HL-60 (cell line): ENCODE data around the gene HCN2.

ENCODE experiments used
- TF ChIP-seq, protein P1 (sequence below): IDR thresholded peaks from one replicate; pipeline ENCODE4 v1.5.1; 2011; ENCODE audit warnings: low read length, control low read depth, inconsistent platforms; ENCODE audit not compliant: insufficient read depth
- TF ChIP-seq, protein P2 (sequence below): IDR thresholded peaks from 2 replicates; pipeline ENCODE4 v1.6.1; 2012; ENCODE audit warnings: low read depth; ENCODE audit not compliant: insufficient replicate concordance

DNA sequence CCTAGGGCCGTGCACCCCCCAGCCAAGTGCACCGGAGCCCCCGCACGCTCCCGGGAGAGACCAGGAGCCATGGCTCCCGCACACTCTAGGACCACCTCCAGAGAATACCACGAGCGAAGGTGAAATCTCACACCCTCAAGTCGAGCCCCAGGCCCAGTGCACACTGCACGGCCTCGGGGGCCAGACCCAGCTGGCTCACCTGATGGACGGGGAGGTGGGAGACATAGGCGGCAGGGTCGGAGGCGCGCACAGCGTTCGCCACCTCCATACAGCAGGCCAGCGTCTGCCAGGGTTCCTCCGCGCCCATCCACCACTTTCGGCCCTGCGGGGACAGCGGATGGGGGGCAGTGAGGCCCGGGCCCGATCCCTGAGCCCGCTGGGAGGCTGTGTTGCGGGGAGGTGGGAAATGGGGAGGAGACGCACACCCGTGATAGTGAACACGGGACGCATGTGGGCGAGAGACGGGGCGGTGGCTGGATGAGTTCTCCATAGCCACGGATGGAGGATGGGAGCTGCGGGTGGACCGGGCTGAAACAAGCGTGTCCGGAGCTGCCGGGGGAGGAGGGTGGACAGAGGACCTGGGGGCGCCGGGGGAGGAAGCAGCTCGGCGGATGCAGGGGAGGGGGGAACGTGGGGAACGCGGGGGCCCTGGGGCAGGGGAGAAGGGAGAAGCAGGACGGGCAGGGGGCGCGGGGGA is 30.6 kb downstream of the HCN2 start:
- TF ChIP-seq, protein P1, sequence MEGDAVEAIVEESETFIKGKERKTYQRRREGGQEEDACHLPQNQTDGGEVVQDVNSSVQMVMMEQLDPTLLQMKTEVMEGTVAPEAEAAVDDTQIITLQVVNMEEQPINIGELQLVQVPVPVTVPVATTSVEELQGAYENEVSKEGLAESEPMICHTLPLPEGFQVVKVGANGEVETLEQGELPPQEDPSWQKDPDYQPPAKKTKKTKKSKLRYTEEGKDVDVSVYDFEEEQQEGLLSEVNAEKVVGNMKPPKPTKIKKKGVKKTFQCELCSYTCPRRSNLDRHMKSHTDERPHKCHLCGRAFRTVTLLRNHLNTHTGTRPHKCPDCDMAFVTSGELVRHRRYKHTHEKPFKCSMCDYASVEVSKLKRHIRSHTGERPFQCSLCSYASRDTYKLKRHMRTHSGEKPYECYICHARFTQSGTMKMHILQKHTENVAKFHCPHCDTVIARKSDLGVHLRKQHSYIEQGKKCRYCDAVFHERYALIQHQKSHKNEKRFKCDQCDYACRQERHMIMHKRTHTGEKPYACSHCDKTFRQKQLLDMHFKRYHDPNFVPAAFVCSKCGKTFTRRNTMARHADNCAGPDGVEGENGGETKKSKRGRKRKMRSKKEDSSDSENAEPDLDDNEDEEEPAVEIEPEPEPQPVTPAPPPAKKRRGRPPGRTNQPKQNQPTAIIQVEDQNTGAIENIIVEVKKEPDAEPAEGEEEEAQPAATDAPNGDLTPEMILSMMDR: no peak
- TF ChIP-seq, protein P2, sequence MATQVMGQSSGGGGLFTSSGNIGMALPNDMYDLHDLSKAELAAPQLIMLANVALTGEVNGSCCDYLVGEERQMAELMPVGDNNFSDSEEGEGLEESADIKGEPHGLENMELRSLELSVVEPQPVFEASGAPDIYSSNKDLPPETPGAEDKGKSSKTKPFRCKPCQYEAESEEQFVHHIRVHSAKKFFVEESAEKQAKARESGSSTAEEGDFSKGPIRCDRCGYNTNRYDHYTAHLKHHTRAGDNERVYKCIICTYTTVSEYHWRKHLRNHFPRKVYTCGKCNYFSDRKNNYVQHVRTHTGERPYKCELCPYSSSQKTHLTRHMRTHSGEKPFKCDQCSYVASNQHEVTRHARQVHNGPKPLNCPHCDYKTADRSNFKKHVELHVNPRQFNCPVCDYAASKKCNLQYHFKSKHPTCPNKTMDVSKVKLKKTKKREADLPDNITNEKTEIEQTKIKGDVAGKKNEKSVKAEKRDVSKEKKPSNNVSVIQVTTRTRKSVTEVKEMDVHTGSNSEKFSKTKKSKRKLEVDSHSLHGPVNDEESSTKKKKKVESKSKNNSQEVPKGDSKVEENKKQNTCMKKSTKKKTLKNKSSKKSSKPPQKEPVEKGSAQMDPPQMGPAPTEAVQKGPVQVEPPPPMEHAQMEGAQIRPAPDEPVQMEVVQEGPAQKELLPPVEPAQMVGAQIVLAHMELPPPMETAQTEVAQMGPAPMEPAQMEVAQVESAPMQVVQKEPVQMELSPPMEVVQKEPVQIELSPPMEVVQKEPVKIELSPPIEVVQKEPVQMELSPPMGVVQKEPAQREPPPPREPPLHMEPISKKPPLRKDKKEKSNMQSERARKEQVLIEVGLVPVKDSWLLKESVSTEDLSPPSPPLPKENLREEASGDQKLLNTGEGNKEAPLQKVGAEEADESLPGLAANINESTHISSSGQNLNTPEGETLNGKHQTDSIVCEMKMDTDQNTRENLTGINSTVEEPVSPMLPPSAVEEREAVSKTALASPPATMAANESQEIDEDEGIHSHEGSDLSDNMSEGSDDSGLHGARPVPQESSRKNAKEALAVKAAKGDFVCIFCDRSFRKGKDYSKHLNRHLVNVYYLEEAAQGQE: no peak
